ENCODE results near the gene TRDN.

Gene TRDN

GRCh38 chr6:123176706-123177105 is 460.0 kb downstream of the TRDN start:
- Histone ChIP-seq H3K4me3 (replicated peaks; ENCODE audit: low read depth, low read length) (no peak overlapping the region), H3K36me3 (ENCODE audit: control insufficient read depth, insufficient read depth, low read length) (no peaks in the 10 kb centered on the region), H3K27me3 (replicated peaks; ENCODE audit: control insufficient read depth, insufficient read depth, low read length) (no peaks in the 10 kb centered on the region)
- no peak for DNase-seq (ENCODE audit: extremely low read depth, insufficient read length)
- TF ChIP-seq CTCF (IDR thresholded peaks at IDR 0.05; ENCODE audit: insufficient read depth, low read length, poor library complexity, severe bottlenecking) = no peak

GRCh38 chr6:123171341-123172115 is 465.2 kb downstream of the TRDN start:
- H3K36me3 ChIP-seq (ENCODE audit: control insufficient read depth, insufficient read depth, low read length) = no peaks in the 10 kb centered on the region
- no peak for DNase-seq (ENCODE audit: extremely low read depth, insufficient read length)
- no peaks in the 10 kb centered on the region for H3K27me3 ChIP-seq (replicated peaks; ENCODE audit: control insufficient read depth, insufficient read depth, low read length)
- no peak overlapping the region for H3K4me3 ChIP-seq (replicated peaks; ENCODE audit: low read depth, low read length)
- TF ChIP-seq CTCF (IDR thresholded peaks at IDR 0.05; ENCODE audit: insufficient read depth, low read length, poor library complexity, severe bottlenecking) = no peak

- TF ChIP-seq CTCF (IDR thresholded peaks at IDR 0.05; ENCODE audit: insufficient read depth, low read length, poor library complexity, severe bottlenecking) = no peak
- no peaks in the 10 kb centered on the region for H3K27me3 ChIP-seq (replicated peaks; ENCODE audit: control insufficient read depth, insufficient read depth, low read length)
- H3K36me3 ChIP-seq (ENCODE audit: control insufficient read depth, insufficient read depth, low read length) = no peaks in the 10 kb centered on the region
- no peak for DNase-seq (ENCODE audit: extremely low read depth, insufficient read length)
- no peak overlapping the region for H3K4me3 ChIP-seq (replicated peaks; ENCODE audit: low read depth, low read length)
Measured at GRCh38 chr6:123169774-123170095, 467.0 kb downstream of the TRDN start.

- Histone ChIP-seq H3K27me3 (replicated peaks; ENCODE audit: control insufficient read depth, insufficient read depth, low read length) (no peaks in the 10 kb centered on the region), H3K36me3 (ENCODE audit: control insufficient read depth, insufficient read depth, low read length) (no peaks in the 10 kb centered on the region), H3K4me3 (replicated peaks; ENCODE audit: low read depth, low read length) (no peak overlapping the region)
- TF ChIP-seq CTCF (IDR thresholded peaks at IDR 0.05; ENCODE audit: insufficient read depth, low read length, poor library complexity, severe bottlenecking) = no peak
- DNase-seq (ENCODE audit: extremely low read depth, insufficient read length) = no peak
Measured at GRCh38 chr6:123168892-123169773, 467.6 kb downstream of the TRDN start.

GRCh38 chr6:123168466-123168865 is 468.3 kb downstream of the TRDN start:
- H3K36me3 ChIP-seq (ENCODE audit: control insufficient read depth, insufficient read depth, low read length) = no peaks in the 10 kb centered on the region
- H3K4me3 ChIP-seq (replicated peaks; ENCODE audit: low read depth, low read length) = no peak overlapping the region
- H3K27me3 ChIP-seq (replicated peaks; ENCODE audit: control insufficient read depth, insufficient read depth, low read length) = no peaks in the 10 kb centered on the region
- TF ChIP-seq CTCF (IDR thresholded peaks at IDR 0.05; ENCODE audit: insufficient read depth, low read length, poor library complexity, severe bottlenecking) = no peak
- DNase-seq (ENCODE audit: extremely low read depth, insufficient read length) = no peak
